SK-N-SH treated with all-trans-retinoic acid at 6 μM for 48 hours (cell line): Measurements from ENCODE around the gene NOD2.

Experiments used
- CSDC2 ChIP-seq: fragments of 250-450 bp; sonication (Bioruptor Pico); IDR thresholded peaks from 2 replicates; pipeline ENCODE4 v1.5.0; 2020; ENCODE audit warnings: mild to moderate bottlenecking, moderate library complexity
- ESRRG ChIP-seq: fragments of 250-450 bp; sonication (Bioruptor Pico); IDR thresholded peaks from 2 replicates; pipeline ENCODE4 v1.6.1; 2021; ENCODE audit warnings: mild to moderate bottlenecking
- ZNF565 ChIP-seq: fragments of 450-650 bp; formaldehyde crosslinking; conservative IDR thresholded peaks from 2 replicates; pipeline ENCODE4 v1.5.0; 2020; ENCODE audit warnings: low read depth, mild to moderate bottlenecking, moderate library complexity
- ZNF70 ChIP-seq: fragments of 450-650 bp; formaldehyde crosslinking; IDR thresholded peaks from 2 replicates; pipeline ENCODE4 v1.5.0; 2020; ENCODE audit warnings: mild to moderate bottlenecking, moderate library complexity
- TF ChIP-seq, protein P1 (sequence below): fragments of 250-450 bp; sonication (Bioruptor Pico); IDR thresholded peaks from 2 replicates; pipeline ENCODE4 v1.5.1; 2021; ENCODE audit warnings: mild to moderate bottlenecking, moderate library complexity
- TF ChIP-seq, protein P2 (sequence below): fragments of 250-450 bp; sonication (Bioruptor Pico); IDR thresholded peaks from 2 replicates; pipeline ENCODE4 v1.8.0; 2020; ENCODE audit warnings: mild to moderate bottlenecking, moderate library complexity, borderline replicate concordance

DNA sequence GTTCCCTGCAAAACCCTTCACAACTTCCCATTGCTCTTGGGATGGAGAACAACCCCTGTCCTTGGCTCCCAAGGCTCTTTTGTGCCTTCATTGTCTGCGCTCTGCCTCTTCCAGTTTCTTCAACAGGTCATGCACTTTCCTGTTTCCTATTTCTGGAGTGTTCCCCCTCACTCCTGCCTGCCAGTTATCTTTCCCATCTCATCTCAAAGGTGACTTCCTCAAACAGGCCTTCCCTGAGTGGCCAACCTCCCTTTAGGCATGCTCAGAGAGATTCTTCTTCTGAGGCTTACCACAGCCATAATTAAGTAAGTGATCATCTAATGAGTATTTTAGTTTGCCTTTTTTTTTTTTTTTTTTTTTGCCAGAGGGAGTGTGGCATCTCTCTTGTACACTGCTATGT lies 45.6 kb downstream of the NOD2 start:
- TF ChIP-seq, protein P1, sequence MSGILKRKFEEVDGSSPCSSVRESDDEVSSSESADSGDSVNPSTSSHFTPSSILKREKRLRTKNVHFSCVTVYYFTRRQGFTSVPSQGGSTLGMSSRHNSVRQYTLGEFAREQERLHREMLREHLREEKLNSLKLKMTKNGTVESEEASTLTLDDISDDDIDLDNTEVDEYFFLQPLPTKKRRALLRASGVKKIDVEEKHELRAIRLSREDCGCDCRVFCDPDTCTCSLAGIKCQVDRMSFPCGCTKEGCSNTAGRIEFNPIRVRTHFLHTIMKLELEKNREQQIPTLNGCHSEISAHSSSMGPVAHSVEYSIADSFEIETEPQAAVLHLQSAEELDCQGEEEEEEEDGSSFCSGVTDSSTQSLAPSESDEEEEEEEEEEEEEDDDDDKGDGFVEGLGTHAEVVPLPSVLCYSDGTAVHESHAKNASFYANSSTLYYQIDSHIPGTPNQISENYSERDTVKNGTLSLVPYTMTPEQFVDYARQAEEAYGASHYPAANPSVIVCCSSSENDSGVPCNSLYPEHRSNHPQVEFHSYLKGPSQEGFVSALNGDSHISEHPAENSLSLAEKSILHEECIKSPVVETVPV (CRISPR knock-in tag), result no peak
- TF ChIP-seq ZNF565 (CRISPR knock-in tag) (no peak), ZNF70 (CRISPR knock-in tag) (no peak), ESRRG (no peak), CSDC2 (CRISPR knock-in tag) (no peak)
- TF ChIP-seq, protein P2, sequence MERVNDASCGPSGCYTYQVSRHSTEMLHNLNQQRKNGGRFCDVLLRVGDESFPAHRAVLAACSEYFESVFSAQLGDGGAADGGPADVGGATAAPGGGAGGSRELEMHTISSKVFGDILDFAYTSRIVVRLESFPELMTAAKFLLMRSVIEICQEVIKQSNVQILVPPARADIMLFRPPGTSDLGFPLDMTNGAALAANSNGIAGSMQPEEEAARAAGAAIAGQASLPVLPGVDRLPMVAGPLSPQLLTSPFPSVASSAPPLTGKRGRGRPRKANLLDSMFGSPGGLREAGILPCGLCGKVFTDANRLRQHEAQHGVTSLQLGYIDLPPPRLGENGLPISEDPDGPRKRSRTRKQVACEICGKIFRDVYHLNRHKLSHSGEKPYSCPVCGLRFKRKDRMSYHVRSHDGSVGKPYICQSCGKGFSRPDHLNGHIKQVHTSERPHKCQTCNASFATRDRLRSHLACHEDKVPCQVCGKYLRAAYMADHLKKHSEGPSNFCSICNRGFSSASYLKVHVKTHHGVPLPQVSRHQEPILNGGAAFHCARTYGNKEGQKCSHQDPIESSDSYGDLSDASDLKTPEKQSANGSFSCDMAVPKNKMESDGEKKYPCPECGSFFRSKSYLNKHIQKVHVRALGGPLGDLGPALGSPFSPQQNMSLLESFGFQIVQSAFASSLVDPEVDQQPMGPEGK (CRISPR knock-in tag), result no peak
